ENCODE measurements around the gene FTH1.

DNA sequence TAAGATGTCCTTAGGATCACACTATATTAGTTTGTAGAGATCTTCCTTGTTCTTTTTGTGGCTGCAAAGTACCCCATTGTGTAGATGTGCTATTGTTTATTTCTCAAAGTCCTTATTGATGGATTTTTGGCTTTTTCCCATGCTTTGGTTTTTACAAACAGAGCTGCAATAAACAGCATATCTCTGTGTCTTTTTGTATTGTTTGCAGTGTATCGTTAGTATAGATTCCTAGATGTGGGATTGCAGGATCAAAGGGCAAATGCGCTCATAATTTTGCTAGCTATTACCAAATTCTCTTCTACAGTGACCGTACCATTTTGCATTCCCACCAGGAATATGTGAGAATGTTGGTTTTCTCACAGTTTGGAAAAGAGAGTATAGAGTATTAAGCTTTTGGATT lies 27.5 kb upstream of the FTH1 start:
- TF ChIP-seq, protein P1, sequence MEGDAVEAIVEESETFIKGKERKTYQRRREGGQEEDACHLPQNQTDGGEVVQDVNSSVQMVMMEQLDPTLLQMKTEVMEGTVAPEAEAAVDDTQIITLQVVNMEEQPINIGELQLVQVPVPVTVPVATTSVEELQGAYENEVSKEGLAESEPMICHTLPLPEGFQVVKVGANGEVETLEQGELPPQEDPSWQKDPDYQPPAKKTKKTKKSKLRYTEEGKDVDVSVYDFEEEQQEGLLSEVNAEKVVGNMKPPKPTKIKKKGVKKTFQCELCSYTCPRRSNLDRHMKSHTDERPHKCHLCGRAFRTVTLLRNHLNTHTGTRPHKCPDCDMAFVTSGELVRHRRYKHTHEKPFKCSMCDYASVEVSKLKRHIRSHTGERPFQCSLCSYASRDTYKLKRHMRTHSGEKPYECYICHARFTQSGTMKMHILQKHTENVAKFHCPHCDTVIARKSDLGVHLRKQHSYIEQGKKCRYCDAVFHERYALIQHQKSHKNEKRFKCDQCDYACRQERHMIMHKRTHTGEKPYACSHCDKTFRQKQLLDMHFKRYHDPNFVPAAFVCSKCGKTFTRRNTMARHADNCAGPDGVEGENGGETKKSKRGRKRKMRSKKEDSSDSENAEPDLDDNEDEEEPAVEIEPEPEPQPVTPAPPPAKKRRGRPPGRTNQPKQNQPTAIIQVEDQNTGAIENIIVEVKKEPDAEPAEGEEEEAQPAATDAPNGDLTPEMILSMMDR (IDR thresholded peaks at IDR 0.05): no peak
- no peak for TF ChIP-seq POLR2A (IDR thresholded peaks at IDR 0.05)

Data from upper lobe of left lung (tissue), 4 donors.